IPS-15b (cell line): ENCODE measurements around the gene ZNF580.
A peak's percentile ranks its signal among the peaks of the same experiment; 100 is the strongest.

Experiments
- H3K27me3 ChIP-seq: one replicate; pipeline ENCODE4 v1.6.1; 2013; ENCODE audit warnings: low read length; ENCODE audit not compliant: control insufficient read depth, insufficient read depth
- H3K36me3 ChIP-seq: one replicate; pipeline ENCODE4 v1.6.1; 2013; ENCODE audit warnings: low read length; ENCODE audit not compliant: control insufficient read depth, insufficient read depth
- H3K4me1 ChIP-seq: one replicate; pipeline ENCODE4 v1.6.1; 2013; ENCODE audit warnings: mild to moderate bottlenecking, low read length; ENCODE audit not compliant: control insufficient read depth, insufficient read depth
- H3K4me3 ChIP-seq: one replicate; pipeline ENCODE4 v1.5.1; 2013; ENCODE audit warnings: low read depth, low read length
- H3K9ac ChIP-seq: one replicate; pipeline ENCODE4 v1.6.1; 2013; ENCODE audit warnings: low read depth, mild to moderate bottlenecking, low read length
- H3K9me3 ChIP-seq: one replicate; pipeline ENCODE4 v1.6.1; 2013; ENCODE audit warnings: mild to moderate bottlenecking, low read length; ENCODE audit not compliant: control insufficient read depth, insufficient read depth

The ZNF580 gene

DNA sequence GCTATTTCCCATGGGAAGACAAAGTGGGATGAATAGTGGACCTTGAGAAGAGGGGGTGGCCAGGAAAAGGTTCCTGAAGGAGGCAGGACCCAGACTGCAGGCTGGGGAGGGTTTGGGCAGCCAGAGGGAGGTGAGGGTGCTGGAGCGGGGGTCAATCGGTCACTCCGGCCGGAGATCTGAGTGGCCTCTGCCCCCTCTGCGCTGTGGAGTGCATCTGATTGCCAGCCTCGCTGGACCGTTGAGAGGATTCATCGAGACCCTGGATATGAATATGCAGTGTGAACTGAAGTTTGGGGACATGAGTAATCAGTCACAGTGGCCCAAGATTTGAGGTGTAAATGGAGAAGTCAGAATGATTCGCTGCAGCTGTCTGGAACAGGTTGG lies 5.5 kb upstream of the ZNF580 start:
- peaks cover 4% of the 10 kb centered on the region for H3K36me3 ChIP-seq
- H3K9me3 ChIP-seq, result no peaks in the 10 kb centered on the region
- peaks cover 6% of the 10 kb centered on the region for H3K4me1 ChIP-seq
- H3K27me3 ChIP-seq, result no peaks in the 10 kb centered on the region
- H3K4me3 ChIP-seq, result peak overlapping the region; percentile 100
- H3K9ac ChIP-seq, result peak overlapping the region; percentile 99

DNA sequence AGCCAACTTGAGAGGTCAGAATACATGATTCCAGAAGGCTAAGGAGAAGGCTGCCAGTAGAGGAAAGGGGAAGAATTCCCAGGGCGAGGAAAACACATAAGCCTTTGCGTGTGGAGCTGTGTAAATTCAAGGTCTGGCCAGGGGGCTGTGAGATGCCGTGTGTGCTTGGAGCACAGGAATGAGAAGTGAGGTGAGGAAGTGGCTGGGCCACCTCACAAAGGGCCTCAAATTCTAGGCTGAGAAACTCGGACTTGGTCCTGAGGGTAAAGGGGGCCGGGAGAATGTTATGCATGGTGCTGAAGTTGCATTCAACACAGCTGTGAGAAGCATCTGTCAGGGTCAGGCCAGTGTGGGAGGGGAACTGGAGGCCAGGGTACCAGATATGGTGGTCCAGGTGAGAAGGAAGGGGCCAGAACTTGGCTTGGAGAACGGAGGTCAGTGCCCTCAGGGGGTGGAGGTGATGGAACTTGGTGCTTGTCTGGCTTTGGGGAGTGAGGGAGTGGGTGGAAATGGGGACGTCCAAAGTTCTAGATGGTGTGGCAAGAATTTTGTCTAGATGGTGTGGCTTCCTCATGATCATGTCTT lies 4.9 kb upstream of the ZNF580 start:
- Histone ChIP-seq H3K9me3 (no peaks in the 10 kb centered on the region), H3K4me1 (peaks cover 6% of the 10 kb centered on the region), H3K4me3 (peak overlapping the region; percentile 100), H3K9ac (peak overlapping the region; percentile 99), H3K36me3 (peaks cover 4% of the 10 kb centered on the region), H3K27me3 (no peaks in the 10 kb centered on the region)

DNA sequence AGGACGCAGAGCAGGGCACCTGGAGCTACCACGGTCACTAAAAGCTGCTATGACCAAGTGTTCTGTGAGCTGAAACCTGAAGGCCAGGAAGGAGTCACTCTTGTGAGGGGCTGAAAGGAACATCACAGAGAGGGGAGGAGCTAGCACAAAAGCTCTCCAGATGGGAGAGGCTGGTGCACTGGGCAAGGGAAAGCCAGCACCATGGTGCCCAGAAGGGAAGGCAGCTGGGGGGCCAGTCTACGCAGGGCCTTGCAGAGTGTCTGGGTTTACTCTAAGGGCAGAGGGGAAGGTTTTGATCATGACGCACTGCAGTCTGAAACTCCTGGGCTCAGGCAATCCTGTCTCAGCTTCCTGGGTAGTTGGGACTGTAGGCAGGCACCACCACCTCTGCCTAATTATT lies 4.1 kb upstream of the ZNF580 start:
- Histone ChIP-seq H3K9me3 (no peaks in the 10 kb centered on the region), H3K4me3 (no peak overlapping the region), H3K36me3 (peaks cover 4% of the 10 kb centered on the region), H3K4me1 (peaks cover 6% of the 10 kb centered on the region), H3K27me3 (no peaks in the 10 kb centered on the region), H3K9ac (no peak overlapping the region)

DNA sequence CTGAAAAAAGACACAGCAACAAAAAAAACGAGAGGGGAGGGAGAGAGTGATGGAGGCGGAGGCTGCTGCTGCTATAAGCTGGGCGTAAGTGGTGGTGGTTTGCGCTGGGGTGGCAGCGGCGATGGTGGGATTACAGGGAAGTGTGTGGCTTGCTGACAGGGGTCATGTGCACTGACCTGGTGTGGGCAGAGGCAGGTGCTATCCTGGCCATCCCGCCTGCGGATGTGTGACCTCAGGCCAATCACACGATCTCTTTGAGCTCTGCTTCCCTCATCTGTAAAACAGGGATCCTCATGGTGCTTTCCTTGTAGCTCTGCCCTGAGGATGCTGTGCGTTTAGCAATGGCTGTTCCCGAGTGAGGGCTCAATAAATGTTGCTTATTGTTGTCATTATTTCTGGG lies 3.3 kb upstream of the ZNF580 start:
- peaks cover 6% of the 10 kb centered on the region for H3K4me1 ChIP-seq
- no peaks in the 10 kb centered on the region for H3K27me3 ChIP-seq
- no peak overlapping the region for H3K9ac ChIP-seq
- peaks cover 4% of the 10 kb centered on the region for H3K36me3 ChIP-seq
- H3K4me3 ChIP-seq, result no peak overlapping the region
- no peaks in the 10 kb centered on the region for H3K9me3 ChIP-seq

DNA sequence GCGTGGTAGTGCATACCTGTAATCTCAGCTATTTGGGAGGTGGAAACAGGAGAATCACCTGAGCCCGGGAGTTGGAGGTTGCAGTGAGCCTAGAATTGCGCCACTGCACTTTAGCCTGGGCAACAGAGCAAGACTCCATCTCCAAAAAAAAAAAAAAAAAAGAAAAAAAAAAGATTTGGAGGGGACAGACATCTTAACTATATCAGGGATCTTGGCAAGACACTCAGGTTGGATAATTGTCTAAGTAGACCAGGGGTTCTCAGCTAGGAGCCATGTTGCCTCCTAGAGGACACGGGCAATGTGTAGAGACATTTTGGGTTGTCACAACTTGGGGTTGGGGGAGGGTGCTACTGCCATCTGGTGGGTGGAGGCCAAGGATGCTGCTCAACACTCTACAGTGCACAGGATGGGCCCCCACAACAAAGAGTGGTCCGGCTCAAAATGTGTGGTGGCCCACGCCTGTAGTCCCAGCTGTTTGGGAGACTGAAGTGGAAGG lies 1.9 kb upstream of the ZNF580 start:
- Histone ChIP-seq H3K27me3 (no peaks in the 10 kb centered on the region), H3K9me3 (no peaks in the 10 kb centered on the region), H3K4me1 (peaks cover 6% of the 10 kb centered on the region), H3K4me3 (no peak overlapping the region), H3K36me3 (peaks cover 4% of the 10 kb centered on the region), H3K9ac (no peak overlapping the region)

DNA sequence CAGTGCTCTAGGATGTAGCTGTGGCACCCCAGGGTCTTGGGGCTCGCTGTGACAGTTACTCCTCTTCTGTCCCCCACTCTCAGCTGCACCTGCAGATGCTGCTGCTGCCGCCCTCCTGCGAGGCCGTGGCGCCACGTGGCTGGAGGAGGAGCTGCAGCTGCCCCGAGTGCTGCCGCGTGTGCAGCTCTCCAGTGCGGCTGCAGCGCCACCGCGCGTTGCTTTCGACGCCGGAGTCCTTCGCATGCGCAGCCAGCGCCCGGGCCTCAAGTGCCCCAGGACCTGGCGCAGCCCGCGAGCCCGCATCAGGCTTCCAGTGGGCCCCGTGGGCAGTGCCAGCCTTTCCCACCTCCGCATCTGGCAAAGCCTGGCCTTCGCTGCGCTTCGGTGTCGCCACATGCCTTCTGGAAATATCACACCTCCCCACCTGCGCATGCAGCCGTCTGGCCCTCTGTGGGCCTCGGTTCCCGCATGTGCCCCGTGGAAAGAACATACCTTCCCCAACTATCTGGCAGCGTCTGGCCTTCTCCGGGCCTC lies 692 bp upstream of the ZNF580 start:
- peaks cover 6% of the 10 kb centered on the region for H3K4me1 ChIP-seq
- peak overlapping the region; percentile 85 for H3K4me3 ChIP-seq
- no peaks in the 10 kb centered on the region for H3K9me3 ChIP-seq
- H3K36me3 ChIP-seq, result peaks cover 9% of the 10 kb centered on the region
- peak overlapping the region; percentile 47 for H3K9ac ChIP-seq
- H3K27me3 ChIP-seq, result no peaks in the 10 kb centered on the region

DNA sequence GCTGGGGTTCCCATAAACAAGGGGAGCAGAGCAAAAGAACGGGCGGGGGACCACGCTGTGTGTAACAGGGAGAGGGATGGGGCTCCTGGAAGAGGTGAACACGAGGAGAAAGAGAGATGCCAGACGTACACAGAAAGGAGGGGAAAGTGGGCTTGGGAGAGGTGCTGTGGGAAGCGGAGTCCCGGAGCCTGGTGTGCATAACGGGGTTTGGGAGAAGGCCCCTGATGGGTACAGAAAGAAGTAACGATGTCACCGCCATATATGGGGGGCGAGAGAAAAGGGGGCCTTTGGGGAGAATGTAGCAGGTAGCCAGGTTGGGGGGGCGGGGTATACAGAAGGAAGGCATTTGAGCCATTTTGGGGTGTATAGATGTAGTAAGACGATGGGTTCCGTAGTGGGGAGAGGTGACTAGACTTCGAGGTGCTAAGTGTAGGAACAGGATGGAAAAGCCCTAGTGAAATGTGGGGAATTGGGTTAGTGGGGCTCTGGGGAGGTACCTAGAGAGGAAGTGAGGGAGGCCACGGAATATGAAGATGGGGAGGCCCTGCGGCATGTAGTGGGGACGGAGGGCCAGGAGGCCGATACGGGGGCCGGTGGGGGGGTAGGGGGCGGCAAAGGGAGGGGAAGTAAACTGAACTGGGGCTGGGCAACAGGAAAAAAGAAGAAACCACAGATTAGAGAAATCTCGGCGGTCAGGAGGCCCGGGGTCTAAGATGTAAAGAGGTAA lies 787 bp downstream of the ZNF580 start:
- no peaks in the 10 kb centered on the region for H3K4me1 ChIP-seq
- peaks cover 13% of the 10 kb centered on the region for H3K36me3 ChIP-seq
- H3K9me3 ChIP-seq, result no peaks in the 10 kb centered on the region
- no peaks in the 10 kb centered on the region for H3K27me3 ChIP-seq
- peak overlapping the region; percentile 66 for H3K9ac ChIP-seq
- peak overlapping the region; percentile 85 for H3K4me3 ChIP-seq

DNA sequence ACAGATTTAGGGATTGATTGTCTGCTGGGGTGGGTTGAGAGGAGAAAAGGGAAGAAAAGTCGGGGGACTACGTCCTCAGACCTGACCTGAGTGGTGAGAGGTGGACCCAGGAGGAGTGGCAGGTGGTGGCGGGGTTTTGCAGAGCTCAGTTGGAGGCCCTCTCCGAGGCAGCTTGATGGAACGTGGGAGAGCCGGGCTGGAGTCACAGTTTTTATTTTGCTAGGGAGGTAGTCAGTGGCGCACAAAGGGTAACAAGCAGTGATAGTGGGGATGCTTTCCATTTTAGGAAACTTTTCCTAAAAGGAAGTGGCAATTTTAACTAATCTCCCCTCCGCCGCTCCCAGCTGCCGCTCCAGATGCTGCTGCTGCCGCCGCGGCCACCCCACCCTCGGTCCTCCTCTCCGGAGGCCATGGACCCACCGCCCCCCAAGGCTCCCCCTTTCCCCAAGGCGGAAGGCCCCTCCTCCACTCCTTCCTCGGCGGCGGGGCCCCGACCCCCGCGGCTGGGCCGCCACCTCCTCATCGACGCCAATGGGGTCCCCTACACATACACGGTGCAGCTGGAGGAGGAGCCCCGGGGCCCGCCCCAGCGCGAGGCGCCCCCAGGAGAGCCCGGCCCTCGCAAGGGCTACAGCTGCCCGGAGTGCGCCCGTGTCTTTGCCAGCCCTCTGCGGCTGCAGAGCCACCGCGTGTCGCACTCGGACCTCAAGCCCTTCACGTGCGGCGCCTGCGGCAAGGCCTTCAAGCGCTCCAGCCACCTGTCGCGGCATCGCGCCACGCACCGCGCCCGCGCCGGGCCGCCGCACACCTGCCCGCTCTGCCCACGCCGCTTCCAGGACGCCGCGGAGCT lies 1.6 kb downstream of the ZNF580 start:
- H3K36me3 ChIP-seq, result peaks cover 13% of the 10 kb centered on the region
- H3K27me3 ChIP-seq, result no peaks in the 10 kb centered on the region
- no peaks in the 10 kb centered on the region for H3K4me1 ChIP-seq

DNA sequence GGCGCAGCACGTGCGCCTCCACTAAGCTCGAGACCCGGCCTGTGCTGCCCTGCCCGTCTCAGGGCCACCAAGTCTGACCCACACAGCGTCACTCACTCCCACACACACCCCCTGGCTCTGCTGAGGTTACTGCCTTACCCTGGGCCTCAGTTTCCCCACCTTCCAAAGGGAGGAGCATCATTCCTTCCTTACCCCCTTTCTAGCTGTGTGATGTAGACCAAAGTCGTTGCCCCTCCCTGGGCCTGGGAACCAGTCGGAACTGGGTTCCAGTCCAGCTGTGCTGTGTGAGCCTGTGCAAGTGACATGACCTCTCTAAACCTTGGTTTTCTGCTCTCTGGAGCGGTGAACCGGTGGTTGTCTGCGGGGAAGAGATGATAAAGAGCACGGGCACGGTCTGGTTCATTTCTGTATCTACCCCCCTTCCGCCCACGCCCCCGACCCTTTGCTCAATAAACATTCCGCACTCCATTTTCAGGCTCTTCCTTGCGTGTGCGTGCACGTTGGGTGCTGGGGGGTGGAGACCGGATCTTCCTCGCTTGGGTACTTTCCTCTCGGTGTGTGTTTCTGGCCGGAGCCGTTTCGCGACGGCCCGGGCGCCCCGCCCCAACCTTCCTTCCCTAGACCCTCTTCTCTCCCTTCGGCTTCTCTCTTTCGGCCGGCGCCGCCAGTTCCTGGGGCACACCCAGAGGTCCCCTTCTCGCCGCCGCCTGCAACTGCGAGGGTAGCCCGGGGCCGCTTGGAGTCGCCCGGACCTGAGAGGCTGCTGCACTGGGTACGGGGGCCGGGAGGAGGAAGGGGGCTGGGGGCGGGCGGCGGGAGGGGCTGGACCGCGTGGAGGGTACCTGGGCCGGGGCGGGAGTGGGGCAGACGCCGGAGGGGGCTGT lies 2.4 kb downstream of the ZNF580 start, which contains the start of gene ZNF581:
Gene ZNF581, plus strand, starts transcription at position 647 of the 884 bp plus-strand sequence. CDS start 923 bp downstream, outside the sequence.
- Histone ChIP-seq H3K27me3 (no peaks in the 10 kb centered on the region), H3K9ac (peak within 1 kb of the TSS; percentile 95), H3K4me1 (no peaks in the 10 kb centered on the region), H3K36me3 (peaks cover 13% of the 10 kb centered on the region), H3K9me3 (no peaks in the 10 kb centered on the region), H3K4me3 (peak within 1 kb of the TSS; percentile 85)

More for the DNA sequence above, 1.6 kb downstream of the ZNF580 start:
- Histone ChIP-seq H3K4me3 (peak overlapping the region; percentile 85), H3K9ac (peak overlapping the region; percentile 56), H3K9me3 (no peaks in the 10 kb centered on the region)

DNA sequence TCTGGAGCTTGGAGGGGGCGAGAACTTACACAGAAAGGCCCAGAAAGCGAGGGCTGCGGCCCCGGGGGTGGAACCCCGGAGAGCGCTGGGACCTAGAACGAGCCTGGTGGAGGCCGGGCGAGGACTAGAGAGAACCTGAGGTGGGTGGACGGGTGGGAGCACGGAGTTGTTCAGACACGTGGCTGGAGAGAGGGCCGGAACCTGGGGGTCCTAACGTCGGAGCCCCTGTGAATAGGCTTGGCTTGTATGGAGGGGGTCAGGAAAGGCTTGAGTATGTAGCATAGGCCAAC lies 3.0 kb downstream of the ZNF580 start:
- Histone ChIP-seq H3K36me3 (peaks cover 13% of the 10 kb centered on the region), H3K27me3 (no peaks in the 10 kb centered on the region), H3K9me3 (no peaks in the 10 kb centered on the region), H3K4me1 (no peaks in the 10 kb centered on the region), H3K4me3 (peak overlapping the region; percentile 85), H3K9ac (peak overlapping the region; percentile 95)
